Fibroblast of mammary gland (primary cell): Measurements from ENCODE around the gene DOCK4.

ENCODE experiments used
- DNase-seq: peaks from one replicate; pipeline ENCODE4 v3.0.0-alpha.2; 2010; ENCODE audit warnings: low read depth
- H3K4me3 ChIP-seq: 2 replicates; pipeline ENCODE4 v1.5.1; 2011; ENCODE audit warnings: low read depth, mild to moderate bottlenecking, low read length, moderate library complexity; ENCODE audit not compliant: control insufficient read depth
- CTCF ChIP-seq: conservative IDR thresholded peaks from 2 replicates; pipeline ENCODE4 v1.5.1; 2011; ENCODE audit warnings: low read depth, low read length, inconsistent platforms; ENCODE audit not compliant: control insufficient read depth, insufficient read depth

Gene DOCK4

GRCh38 chr7:111986601-111987000 lies 219.6 kb downstream of the DOCK4 start:
- no peak for TF ChIP-seq CTCF
- DNase-seq: peak; percentile 16
- H3K4me3 ChIP-seq: no peak overlapping the region

- H3K4me3 ChIP-seq: no peak overlapping the region
- no peak for TF ChIP-seq CTCF
- DNase-seq: no peak
These were observed 220.4 kb downstream of the DOCK4 start for GRCh38 chr7:111985798-111986197.

- TF ChIP-seq CTCF: no peak
- peak; percentile 13 for DNase-seq
- no peak overlapping the region for H3K4me3 ChIP-seq
These were observed 223.4 kb downstream of the DOCK4 start for GRCh38 chr7:111982804-111983203.

GRCh38 chr7:111982133-111982532 lies 224.1 kb downstream of the DOCK4 start:
- H3K4me3 ChIP-seq: no peak overlapping the region
- TF ChIP-seq CTCF: no peak
- DNase-seq: no peak

- H3K4me3 ChIP-seq: no peak overlapping the region
- no peak for TF ChIP-seq CTCF
- DNase-seq: no peak
These were observed 225.5 kb downstream of the DOCK4 start for GRCh38 chr7:111980725-111981124.

- no peak for DNase-seq
- H3K4me3 ChIP-seq: no peak overlapping the region
- TF ChIP-seq CTCF: no peak
These were observed 230.9 kb downstream of the DOCK4 start for GRCh38 chr7:111975346-111975745.

GRCh38 chr7:111960984-111961383 lies 245.2 kb downstream of the DOCK4 start:
- no peak for TF ChIP-seq CTCF
- no peak for DNase-seq
- H3K4me3 ChIP-seq: no peak overlapping the region
